Neural cell (in vitro differentiated cells): ENCODE data around the gene PDGFA.

Source experiments
- CTCF ChIP-seq: fragments of 450-650 bp; IDR thresholded peaks from 2 replicates; pipeline ENCODE4 v1.5.1; 2014; ENCODE audit warnings: antibody characterized with exemption, mild to moderate bottlenecking, moderate library complexity; ENCODE audit not compliant: poor library complexity, severe bottlenecking
- EZH2 ChIP-seq: fragments of 200-600, 300-800 bp; shearing (Covaris generic), sonication (generic); IDR thresholded peaks from 2 replicates; pipeline ENCODE4 v1.6.1; 2014; ENCODE audit warnings: antibody characterized with exemption, low read length, borderline replicate concordance, mild to moderate bottlenecking; ENCODE audit not compliant: insufficient read depth, poor library complexity, severe bottlenecking
- MXI1 ChIP-seq: fragments of 450-650 bp; conservative IDR thresholded peaks from 2 replicates; pipeline ENCODE4 v1.6.1; 2014; ENCODE audit warnings: antibody characterized with exemption, mild to moderate bottlenecking; ENCODE audit not compliant: poor library complexity, severe bottlenecking
- SMC3 ChIP-seq: fragments of 450-650 bp; conservative IDR thresholded peaks from 2 replicates; pipeline ENCODE4 v1.6.1; 2014; ENCODE audit warnings: antibody characterized with exemption, mild to moderate bottlenecking, moderate library complexity; ENCODE audit not compliant: poor library complexity

- TF ChIP-seq CTCF, result no peak
- no peak for TF ChIP-seq EZH2
- no peak for TF ChIP-seq MXI1
- TF ChIP-seq SMC3, result no peak
Observed at GRCh38 chr7:510782-511281, 8.8 kb downstream of the PDGFA start.
